Midbrain (tissue), 1 donor: Measurements from ENCODE around the gene FREM2.

Source experiments
- DNase-seq: peaks from one replicate; lab custom pipeline; 2025; lab: John Stamatoyannopoulos, UW

FREM2 gene

GRCh38 chr13:38686577-38687245, at the start of gene FREM2:
TSS of gene FREM2 (plus strand) at chr13:38687077. CDS start at chr13:38687345, 268 bp downstream.
- peak; percentile 26 for DNase-seq

- no peak for DNase-seq
Measured at GRCh38 chr13:38637576-38637975, 49.3 kb upstream of the FREM2 start.

- DNase-seq, result no peak
Measured at GRCh38 chr13:38641164-38641948, 45.5 kb upstream of the FREM2 start.

- no peak for DNase-seq
Measured at GRCh38 chr13:38647312-38647711, 39.6 kb upstream of the FREM2 start.

GRCh38 chr13:38648912-38649311, 38.0 kb upstream of the FREM2 start:
- DNase-seq, result no peak

- no peak for DNase-seq
Measured at GRCh38 chr13:38656699-38657098, 30.2 kb upstream of the FREM2 start.

- DNase-seq, result no peak
Measured at GRCh38 chr13:38657191-38657590, 29.7 kb upstream of the FREM2 start.

- DNase-seq, result no peak
Measured at GRCh38 chr13:38658906-38659305, 28.0 kb upstream of the FREM2 start.

- DNase-seq, result no peak
Measured at GRCh38 chr13:38661010-38661675, 25.7 kb upstream of the FREM2 start.

GRCh38 chr13:38662362-38662761, 24.5 kb upstream of the FREM2 start:
- no peak for DNase-seq

- DNase-seq, result no peak
Measured at GRCh38 chr13:38664906-38665305, 22.0 kb upstream of the FREM2 start.

- DNase-seq, result no peak
Measured at GRCh38 chr13:38667526-38668109, 19.3 kb upstream of the FREM2 start.

GRCh38 chr13:38669234-38669964, 17.5 kb upstream of the FREM2 start:
- no peak for DNase-seq

GRCh38 chr13:38670627-38671026, 16.2 kb upstream of the FREM2 start:
- DNase-seq, result no peak

- no peak for DNase-seq
Measured at GRCh38 chr13:38671980-38672379, 14.9 kb upstream of the FREM2 start.

GRCh38 chr13:38674208-38674607, 12.7 kb upstream of the FREM2 start:
- DNase-seq, result no peak

GRCh38 chr13:38680912-38681311, 6.0 kb upstream of the FREM2 start:
- no peak for DNase-seq

GRCh38 chr13:38684714-38685113, 2.2 kb upstream of the FREM2 start:
- no peak for DNase-seq

GRCh38 chr13:38685431-38685830, 1.4 kb upstream of the FREM2 start:
- no peak for DNase-seq

GRCh38 chr13:38685974-38686576, 802 bp upstream of the FREM2 start:
- DNase-seq, result peak; percentile 27
